Astrocyte of the spinal cord (primary cell): ENCODE measurements around the gene B9D2.
"Not testable (repeated sequence)": the region's sequence is repeated elsewhere in the genome, so short reads cannot be mapped to it uniquely, and the experiment has no call there.

ENCODE experiments used
- DNase-seq: peaks from one replicate; pipeline ENCODE4 v3.0.0; 2011; ENCODE audit warnings: low read depth, low spot score
- H3K4me3 ChIP-seq: 2 replicates; pipeline ENCODE4 v1.5.1; 2011; ENCODE audit warnings: low read depth, mild to moderate bottlenecking, low read length, moderate library complexity
- CTCF ChIP-seq: IDR thresholded peaks from 2 replicates; pipeline ENCODE4 v1.5.1; 2012; ENCODE audit warnings: low read depth, mild to moderate bottlenecking, low read length, inconsistent platforms
- in situ Hi-C: cut with HindIII; loops from 2 replicates; pipeline ENCODE4 v1.10.0; 2017; ENCODE audit warnings: low sequenced_read_pairs

B9D2 gene

GRCh38 chr19:41373993-41374392, 10.0 kb upstream of the B9D2 start:
- no peak for TF ChIP-seq CTCF
- DNase-seq: peak; percentile 96
- no peak overlapping the region for H3K4me3 ChIP-seq
- in situ Hi-C loops: no loop called here

GRCh38 chr19:41372501-41372900, 8.6 kb upstream of the B9D2 start:
- no peak overlapping the region for H3K4me3 ChIP-seq
- no peak for DNase-seq
- in situ Hi-C loops: no loop called here
- no peak for TF ChIP-seq CTCF

- no peak for DNase-seq
- in situ Hi-C loops: no loop called here
- no peak for TF ChIP-seq CTCF
- H3K4me3 ChIP-seq: no peak overlapping the region
Observed at GRCh38 chr19:41371541-41371940, 7.6 kb upstream of the B9D2 start.

GRCh38 chr19:41371119-41371518, 7.2 kb upstream of the B9D2 start:
- in situ Hi-C loops, DNase-seq, H3K4me3 ChIP-seq: not testable (repeated sequence)

GRCh38 chr19:41369769-41370168, 5.8 kb upstream of the B9D2 start:
- no peak for TF ChIP-seq CTCF
- in situ Hi-C loops: no loop called here
- DNase-seq: no peak
- H3K4me3 ChIP-seq: no peak overlapping the region

- no peak for TF ChIP-seq CTCF
- DNase-seq: peak; percentile 93
- in situ Hi-C loops: no loop called here
- H3K4me3 ChIP-seq: no peak overlapping the region
Observed at GRCh38 chr19:41367848-41368301, 3.9 kb upstream of the B9D2 start.

- DNase-seq: no peak
- in situ Hi-C loops: no loop called here
- H3K4me3 ChIP-seq: no peak overlapping the region
- TF ChIP-seq CTCF: no peak
Observed at GRCh38 chr19:41366089-41366488, 2.1 kb upstream of the B9D2 start.
